Astrocyte of the hippocampus (primary cell): ENCODE results near the gene HTR6.

Experiments
- DNase-seq: peaks from one replicate; pipeline ENCODE4 v3.0.0; 2011; ENCODE audit warnings: low read depth, low spot score

Gene HTR6

DNA sequence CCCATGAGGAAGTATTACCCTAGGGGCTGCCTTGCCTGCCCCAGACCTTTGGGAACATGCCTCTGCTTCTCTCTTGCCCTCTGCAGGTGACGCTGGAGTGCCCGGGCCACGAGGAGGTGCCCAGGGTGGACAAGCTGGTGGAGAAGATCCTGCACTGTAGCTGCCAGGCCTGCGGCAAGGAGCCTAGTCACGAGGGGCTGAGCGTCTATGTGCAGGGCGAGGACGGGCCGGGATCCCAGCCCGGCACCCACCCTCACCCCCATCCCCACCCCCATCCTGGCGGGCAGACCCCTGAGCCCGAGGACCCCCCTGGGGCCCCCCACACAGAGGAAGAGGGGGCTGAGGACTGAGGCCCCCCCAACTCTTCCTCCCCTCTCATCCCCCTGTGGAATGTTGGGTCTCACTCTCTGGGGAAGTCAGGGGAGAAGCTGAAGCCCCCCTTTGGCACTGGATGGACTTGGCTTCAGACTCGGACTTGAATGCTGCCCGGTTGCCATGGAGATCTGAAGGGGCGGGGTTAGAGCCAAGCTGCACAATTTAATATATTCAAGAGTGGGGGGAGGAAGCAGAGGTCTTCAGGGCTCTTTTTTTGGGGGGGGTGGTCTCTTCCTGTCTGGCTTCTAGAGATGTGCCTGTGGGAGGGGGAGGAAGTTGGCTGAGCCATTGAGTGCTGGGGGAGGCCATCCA lies 7.8 kb upstream of the HTR6 start:
- DNase-seq = no peak

DNA sequence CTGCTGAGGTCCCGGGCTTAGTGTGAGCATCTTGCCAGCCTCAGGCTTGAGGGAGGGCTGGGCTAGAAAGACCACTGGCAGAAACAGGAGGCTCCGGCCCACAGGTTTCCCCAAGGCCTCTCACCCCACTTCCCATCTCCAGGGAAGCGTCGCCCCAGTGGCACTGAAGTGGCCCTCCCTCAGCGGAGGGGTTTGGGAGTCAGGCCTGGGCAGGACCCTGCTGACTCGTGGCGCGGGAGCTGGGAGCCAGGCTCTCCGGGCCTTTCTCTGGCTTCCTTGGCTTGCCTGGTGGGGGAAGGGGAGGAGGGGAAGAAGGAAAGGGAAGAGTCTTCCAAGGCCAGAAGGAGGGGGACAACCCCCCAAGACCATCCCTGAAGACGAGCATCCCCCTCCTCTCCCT lies 7.2 kb upstream of the HTR6 start:
- DNase-seq = no peak

GRCh38 chr1:19658186-19658585 lies 6.5 kb upstream of the HTR6 start:
- no peak for DNase-seq

DNA sequence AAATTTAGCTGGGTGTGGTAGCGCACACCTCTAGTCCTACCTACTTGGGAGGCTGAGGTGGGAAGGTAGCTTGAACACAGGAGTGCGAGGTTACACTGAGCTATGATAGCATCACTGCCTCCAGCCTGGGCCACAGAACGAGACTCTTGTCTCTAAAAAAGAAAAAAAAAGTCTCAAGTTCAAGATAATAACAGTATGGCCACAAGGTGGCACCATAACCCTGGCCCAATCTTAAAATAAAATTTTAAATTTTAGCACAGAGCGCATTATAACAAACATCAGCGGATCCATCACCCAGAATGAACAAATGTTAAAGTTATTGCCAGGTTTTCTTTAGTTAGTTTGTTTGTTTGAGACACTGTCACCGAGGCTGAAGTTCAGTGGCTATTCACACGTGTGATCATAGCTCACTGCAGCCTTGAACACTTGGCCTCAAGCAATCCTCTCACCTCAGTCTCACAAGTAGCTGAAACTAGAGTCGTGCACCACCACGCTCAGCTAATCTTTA lies 2.9 kb upstream of the HTR6 start:
- peak; percentile 59 for DNase-seq

DNA sequence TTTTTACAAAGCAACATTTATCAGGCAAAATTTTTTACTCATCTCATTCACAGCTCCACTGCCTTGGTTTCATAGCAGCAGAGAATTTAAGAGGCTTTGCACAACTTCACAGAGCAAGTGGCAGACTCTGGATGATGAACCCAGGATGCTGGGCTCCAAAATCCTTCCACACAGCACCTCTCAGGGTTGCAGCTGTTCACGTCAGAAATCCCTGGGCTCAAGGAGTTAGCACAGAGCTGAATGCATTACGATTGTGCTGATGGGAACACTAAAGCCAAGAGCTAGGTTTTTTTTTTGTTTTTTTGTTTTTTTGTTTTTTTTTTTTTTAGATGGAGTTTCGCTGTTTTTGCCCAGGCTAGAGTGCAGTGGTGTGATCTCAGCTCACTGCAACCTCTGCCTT lies 2.4 kb upstream of the HTR6 start:
- no peak for DNase-seq

- DNase-seq = no peak
These were observed 466 bp downstream of the HTR6 start for GRCh38 chr1:19665186-19665495.

DNA sequence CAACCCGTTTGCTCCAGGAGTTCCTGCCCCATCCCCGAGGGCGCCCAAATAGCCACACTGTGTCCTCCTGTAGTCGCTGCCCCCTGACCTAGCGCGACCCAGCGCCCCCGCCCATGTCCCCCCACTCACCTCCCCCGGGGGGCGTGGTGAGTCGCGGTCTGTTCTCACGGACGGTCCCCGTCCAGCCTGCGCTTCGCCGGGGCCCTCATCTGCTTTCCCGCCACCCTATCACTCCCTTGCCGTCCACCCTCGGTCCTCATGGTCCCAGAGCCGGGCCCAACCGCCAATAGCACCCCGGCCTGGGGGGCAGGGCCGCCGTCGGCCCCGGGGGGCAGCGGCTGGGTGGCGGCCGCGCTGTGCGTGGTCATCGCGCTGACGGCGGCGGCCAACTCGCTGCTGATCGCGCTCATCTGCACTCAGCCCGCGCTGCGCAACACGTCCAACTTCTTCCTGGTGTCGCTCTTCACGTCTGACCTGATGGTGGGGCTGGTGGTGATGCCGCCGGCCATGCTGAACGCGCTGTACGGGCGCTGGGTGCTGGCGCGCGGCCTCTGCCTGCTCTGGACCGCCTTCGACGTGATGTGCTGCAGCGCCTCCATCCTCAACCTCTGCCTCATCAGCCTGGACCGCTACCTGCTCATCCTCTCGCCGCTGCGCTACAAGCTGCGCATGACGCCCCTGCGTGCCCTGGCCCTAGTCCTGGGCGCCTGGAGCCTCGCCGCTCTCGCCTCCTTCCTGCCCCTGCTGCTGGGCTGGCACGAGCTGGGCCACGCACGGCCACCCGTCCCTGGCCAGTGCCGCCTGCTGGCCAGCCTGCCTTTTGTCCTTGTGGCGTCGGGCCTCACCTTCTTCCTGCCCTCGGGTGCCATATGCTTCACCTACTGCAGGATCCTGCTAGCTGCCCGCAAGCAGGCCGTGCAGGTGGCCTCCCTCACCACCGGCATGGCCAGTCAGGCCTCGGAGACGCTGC lies 1.1 kb downstream of the HTR6 start:
- DNase-seq = no peak

DNA sequence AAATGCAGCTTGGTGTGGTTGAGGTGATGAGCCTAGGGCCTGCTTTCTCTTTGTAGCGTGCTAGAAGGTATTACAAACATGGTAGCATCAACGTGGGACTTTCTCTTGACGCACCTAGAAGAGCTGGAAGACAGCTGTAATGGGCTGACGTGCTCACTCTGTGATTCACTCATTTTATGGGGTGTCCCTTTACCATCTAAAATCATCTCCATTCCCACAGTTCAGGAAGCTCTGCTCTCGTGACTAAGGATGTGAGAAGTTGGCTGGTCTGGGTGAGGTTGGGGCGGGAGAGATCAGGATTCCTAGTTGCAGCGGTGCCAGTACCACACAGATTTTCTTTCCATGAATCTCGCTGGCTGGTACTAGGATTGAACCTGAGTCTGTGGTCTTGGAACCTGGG lies 4.2 kb downstream of the HTR6 start:
- no peak for DNase-seq

DNA sequence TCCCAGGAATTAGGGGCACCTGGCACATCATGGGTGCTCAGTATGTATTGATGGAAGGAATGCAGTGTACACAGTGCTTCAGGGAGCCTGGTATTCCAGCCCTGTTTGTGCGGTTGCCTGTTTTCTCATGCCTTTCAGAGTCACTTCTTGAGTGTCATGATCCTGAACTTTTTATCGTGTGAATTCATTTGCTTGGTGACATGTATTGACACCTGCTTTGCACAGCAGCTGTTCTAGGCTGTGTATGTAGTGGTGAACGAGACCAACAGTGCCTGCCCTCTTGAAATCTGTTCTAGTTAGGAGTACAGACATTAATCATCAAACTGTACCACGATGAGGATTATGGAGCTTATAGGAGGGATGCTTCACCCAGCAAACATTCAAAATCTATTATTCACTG lies 6.1 kb downstream of the HTR6 start:
- DNase-seq = no peak

DNA sequence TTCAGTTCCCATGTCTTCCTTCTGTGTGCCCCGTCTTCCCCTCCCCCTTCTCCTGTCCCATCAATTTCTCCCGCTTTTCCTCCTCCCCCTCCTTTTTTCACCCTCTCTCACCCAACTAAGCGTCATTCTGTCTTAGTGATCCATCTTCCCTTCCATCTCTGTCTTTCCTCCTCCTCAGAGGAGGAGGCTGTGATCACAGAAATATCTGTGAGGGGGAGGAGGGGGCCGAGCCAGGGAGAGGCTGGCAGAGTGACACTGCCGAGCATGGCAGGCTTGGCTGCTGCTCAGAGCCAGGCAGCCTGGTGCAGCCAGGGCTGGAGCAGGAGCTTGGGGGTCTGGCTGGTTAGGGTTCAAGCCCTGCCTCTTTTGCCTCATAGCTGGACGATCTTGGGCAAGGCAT lies 7.6 kb downstream of the HTR6 start:
- DNase-seq = no peak

DNA sequence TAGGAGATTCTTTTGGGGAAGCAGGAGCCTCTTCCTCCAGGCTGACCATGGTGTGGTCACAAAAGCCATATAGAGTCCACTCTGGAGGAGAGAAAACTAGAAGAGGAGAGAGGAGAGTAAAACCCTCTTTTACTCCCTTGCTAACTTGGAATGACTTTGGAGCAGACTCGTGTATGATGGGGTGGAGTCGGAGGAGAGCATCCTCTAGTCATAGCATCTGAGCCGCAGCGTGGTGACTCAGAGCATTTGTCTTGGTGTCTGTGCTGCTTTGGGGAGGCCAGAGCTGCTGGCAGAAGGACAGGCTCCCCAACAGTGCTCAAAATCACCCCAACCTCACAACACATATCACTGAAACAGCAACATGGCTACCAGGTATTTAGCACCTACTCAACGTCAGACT lies 11.1 kb downstream of the HTR6 start:
- DNase-seq = no peak

DNA sequence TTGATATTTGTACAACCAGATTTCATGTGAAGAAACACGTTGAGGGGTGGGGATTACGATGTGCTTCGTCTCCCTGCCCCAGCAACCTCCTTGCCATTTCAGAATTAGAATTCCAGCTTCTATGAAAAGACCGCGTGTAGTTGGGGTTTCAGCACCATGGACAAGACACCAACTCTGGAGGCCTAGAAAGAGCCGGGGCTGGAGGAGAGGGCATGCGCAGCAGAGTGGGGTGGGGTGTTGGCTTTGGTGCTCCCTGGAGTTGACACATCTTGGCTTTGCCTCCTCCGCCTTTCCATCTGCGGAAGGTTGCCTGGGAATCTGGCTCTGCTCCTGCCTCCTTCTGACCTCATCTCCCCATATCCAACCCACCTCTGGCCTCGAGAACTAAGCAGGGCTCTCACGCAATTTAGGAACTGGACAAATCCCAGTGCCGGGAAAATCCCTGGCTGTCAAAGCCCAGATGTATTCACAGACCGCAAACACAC lies 11.8 kb downstream of the HTR6 start:
- peak; percentile 81 for DNase-seq

- no peak for DNase-seq
These were observed 13.8 kb downstream of the HTR6 start for GRCh38 chr1:19678493-19678892.

- no peak for DNase-seq
These were observed 14.3 kb downstream of the HTR6 start for GRCh38 chr1:19678931-19679453.

DNA sequence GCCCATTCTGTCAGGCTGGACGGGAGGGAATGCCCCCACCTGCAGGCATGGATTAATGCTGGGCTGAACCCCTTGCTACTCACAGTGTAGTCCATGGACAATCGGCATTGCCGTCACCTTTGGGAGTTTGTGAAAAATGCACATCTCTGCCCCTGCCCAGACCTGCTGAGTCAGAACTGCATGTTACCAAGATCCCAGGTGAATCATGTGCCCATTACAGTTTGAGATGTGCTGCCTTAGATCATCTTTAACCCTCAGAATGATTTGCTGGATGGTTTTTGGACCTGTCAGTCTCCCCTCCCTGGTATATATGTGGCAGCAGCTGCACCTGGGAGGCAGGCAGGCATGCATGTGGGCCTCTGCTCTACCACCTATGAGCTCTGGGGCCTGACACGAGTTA lies 15.0 kb downstream of the HTR6 start:
- no peak for DNase-seq

- no peak for DNase-seq
These were observed 16.0 kb downstream of the HTR6 start for GRCh38 chr1:19680644-19681043.

DNA sequence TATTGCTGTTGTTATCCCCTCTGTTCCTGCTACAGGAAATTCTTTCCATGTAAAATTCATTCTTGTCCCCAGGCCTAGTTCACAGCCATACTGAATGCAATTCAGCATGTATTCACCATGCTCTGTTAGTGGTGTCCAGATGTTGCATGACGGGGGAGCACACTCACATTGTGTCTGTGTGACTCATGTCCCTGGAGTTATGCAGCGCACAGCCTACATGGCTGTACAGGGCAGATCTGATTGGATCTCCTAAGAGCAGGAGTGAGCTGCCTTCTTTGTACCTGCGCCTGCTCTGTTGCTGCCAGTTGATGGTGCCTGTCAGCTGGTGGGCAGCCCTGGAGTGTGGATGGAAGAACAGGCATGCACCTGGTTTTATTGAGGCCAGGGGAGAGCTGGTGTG lies 17.6 kb downstream of the HTR6 start:
- DNase-seq = peak; percentile 42

DNA sequence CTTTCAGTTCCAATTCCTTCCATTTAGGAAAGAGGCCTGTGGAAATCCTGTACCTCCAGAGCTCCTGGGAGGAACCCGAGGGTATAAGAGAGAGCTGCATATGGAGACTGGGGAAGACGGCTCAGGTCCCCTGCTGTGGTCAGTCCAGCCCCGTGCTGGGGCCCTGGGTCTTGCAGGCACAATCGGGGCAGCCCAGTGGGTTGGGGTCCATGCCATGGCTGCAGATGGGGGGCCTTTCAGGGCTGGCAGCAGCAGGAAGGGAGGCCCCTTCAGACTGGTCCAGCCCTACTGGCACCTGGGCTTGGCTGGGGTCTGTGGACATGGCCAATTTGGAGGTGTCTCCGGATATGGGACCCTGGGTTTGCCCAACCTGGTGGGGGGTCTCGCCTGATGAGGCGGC lies 18.2 kb downstream of the HTR6 start:
- DNase-seq = no peak

DNA sequence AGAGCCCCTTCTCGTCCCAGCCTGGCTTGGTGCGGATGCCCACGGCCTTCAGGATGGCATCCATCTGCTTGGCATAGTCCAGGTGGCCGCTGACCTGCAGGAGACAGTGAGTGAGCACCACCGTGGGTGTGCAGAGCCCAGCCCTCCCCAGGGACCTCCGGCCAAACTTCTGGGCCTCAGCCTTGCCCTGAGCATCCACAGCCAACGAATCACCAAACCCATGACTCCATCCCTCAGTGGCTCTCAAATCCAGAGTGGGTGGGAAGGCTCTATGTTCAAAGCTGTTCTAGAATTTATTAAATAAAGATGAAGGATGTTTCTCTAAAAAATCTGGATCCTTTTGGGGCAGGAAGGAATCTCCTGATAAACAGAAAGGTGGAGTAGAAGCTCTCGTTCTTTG lies 18.7 kb downstream of the HTR6 start:
- DNase-seq = no peak

DNA sequence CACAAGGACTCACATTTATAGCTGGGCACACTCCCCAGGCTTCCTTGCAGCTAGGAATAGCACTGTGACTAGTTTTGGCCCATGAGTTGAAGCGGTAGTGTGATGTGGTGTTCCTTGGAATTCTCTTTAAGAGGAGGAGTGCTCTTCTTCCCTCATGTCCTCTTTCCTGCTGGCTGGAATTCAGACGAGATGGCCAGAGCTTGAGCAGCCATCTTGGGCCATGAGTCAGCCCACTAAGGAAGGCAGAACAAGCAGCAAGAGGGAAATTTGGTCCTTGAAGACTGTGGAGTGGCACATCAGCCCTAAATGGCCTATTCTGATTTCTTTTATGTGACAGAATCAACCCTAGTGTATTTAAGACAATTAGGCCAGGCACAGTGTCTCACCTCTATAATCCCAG lies 20.0 kb downstream of the HTR6 start:
- DNase-seq = no peak

DNA sequence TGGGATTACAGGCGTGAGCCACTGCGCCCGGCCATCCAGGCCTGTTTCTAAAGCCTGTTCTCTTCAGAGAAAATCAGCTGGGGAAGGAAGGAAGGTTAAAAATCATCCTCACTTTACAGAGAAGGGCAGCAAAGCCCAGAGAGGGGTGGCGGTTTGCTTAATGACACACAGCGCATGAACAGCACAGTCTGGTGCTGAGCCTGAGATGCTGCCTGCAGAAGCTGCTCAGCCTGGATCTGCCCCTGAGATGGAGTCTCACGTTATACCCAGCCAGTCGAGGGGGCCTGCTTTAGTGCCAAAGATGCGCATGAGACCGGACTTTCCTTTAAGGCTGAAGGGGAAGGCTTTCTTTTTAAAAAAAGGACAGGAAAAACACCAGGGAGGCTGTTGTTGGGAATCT lies 21.3 kb downstream of the HTR6 start:
- no peak for DNase-seq

- DNase-seq = no peak
These were observed 22.7 kb downstream of the HTR6 start for GRCh38 chr1:19687414-19687813.
